HG03108 (cell line): Measurements from ENCODE around the gene TRAPPC12.
A peak's percentile ranks its signal among the peaks of the same experiment; 100 is the strongest.
"Not testable (repeated sequence)": the region's sequence is repeated elsewhere in the genome, so short reads cannot be mapped to it uniquely, and the experiment has no call there.

Experiments used
- ATAC-seq: cut with Tn5 transposase; IDR thresholded peaks from one replicate; pipeline ENCODE4 v1.9.1; 2021; ENCODE audit warnings: moderate library complexity; ENCODE audit not compliant: unreplicated experiment

The TRAPPC12 gene

DNA sequence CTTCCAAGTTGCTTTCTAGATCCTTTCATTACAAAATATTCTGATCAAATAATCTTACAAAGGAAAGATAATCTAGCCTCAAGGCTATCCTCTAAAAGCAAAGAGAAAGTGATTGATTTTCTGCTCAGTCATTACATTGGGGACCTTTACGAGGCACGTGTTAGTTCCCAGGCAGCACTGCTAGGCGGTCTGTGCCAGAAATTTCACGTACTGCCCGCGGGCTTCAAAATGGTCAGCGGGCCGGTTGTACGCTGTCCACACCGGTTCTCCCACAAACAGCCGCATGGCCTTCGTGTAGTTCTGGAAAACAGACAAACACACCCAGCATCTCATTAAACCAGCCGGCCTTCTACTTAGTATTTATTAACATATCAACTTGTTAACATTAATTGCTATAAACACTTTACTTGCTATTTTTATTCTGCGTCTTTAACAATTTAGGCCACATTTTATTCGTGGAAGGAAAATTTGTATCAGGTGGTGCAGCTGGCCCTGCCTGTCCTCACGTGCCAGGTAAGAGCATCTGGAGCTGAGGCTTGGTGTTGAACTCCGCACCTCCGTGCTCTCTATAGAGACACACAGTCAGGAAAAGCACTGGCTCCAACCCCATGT is 119.4 kb downstream of the TRAPPC12 start:
- ATAC-seq = no peak

DNA sequence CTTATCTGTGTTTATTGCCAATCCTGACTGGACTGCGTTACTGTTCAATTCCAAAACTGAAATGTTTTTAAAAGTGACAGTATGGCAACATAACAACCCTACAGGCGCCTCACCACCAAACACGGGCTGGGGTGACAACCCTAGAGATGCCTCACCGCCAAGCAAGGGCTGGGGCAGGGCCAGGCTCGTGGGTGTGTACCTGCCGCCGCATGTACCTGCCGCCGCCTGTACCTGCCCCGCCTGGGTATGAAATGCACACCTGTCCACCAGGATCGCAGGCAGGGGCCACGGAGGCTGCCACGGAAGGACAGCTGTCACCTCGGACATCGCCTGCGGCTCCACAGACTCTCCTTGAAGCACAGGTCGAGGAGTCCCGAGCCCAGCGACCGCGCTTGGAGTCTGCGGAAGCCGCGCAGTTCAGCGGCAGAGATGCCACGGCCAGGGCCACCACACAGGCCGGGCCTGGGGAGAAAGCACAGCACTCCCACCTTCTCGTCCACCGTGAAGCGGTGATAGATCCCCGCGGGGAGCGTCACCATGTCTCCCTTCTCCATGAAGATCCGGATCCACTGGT is 120.9 kb downstream of the TRAPPC12 start:
- ATAC-seq = no peak

GRCh38 chr2:3503046-3503445 is 123.6 kb downstream of the TRAPPC12 start:
- ATAC-seq = no peak

DNA sequence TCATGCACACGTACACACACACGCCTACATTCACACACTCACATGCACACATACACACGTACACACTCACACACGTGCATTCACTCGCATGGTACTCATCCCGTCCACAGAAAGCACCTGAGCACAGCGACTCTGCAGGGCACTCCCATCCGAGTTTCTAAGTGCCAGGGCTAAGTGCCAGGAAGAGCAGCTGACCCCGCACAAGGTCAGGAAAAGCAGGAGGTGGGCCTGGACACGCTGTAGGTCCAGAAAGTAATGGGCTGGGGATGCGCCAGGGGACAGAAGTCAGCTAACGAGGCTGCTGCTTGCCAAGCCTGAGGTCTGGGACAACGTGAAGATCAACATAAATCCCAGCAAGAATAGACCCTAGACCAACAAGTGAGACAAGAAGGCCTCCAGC is 124.0 kb downstream of the TRAPPC12 start:
- ATAC-seq = no peak

DNA sequence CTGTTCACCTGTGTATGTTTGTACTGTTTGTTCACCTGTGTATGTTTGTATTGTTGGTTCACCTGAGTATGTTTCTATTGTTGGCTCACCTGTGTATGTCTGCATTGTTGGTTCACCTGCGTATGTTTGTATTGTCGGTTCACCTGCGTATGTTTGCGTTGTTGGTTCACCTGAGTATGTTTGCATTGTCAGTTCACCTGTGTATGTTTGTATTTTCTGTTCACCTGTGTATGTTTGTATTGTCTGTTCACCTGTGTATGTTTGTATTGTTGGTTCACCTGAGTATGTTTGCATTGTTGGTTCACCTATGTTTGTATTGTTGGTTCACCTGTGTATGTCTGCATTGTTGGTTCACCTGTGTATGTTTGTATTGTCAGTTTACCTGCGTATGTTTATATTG is 125.2 kb downstream of the TRAPPC12 start:
- ATAC-seq = no peak

DNA sequence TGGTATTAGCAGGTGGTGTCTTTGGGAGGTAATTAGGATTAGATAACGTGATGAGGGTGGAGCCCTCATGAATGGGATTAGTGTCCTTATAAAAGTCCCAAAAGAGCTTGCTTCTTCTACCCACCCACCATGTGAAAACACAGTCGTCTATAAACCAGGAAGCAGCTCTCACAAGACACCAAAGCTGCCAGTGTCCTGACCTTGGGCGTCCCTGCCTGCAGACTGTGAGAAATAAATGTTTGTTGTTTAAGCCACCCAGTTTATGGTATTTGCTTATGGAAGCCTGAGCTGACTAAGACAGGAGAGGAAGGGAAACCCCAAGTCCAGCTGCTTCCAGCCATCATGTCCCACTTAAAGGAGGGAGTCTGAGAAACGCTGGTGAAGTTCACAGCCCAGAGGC is 126.3 kb downstream of the TRAPPC12 start:
- no peak for ATAC-seq

- ATAC-seq = no peak
Observed at GRCh38 chr2:3512086-3512485, 132.6 kb downstream of the TRAPPC12 start.

- no peak for ATAC-seq
Observed at GRCh38 chr2:3513026-3513810, 133.7 kb downstream of the TRAPPC12 start.

GRCh38 chr2:3515438-3515837 is 135.9 kb downstream of the TRAPPC12 start:
- not testable (repeated sequence) for ATAC-seq

DNA sequence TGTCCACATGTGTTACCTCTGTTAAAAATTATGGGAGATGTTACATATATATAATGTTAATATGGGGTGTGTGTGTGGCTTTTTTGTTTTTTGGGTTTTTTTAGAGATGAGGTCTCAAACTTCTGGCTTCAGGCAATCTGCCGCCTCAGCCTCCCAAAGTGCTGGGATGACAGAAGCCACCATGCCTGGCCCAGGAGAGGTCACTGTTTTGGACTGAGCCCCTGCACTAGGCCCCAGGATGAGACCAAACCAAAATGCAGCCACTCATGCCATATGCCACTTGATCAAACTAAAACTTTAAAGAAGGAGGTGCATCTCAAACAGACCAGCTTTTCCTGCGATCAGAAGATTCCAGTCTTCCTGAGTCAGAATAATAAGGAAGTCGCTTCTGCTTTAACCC is 137.3 kb downstream of the TRAPPC12 start:
- no peak for ATAC-seq

- no peak for ATAC-seq
Observed at GRCh38 chr2:3517948-3518495, 138.5 kb downstream of the TRAPPC12 start.

DNA sequence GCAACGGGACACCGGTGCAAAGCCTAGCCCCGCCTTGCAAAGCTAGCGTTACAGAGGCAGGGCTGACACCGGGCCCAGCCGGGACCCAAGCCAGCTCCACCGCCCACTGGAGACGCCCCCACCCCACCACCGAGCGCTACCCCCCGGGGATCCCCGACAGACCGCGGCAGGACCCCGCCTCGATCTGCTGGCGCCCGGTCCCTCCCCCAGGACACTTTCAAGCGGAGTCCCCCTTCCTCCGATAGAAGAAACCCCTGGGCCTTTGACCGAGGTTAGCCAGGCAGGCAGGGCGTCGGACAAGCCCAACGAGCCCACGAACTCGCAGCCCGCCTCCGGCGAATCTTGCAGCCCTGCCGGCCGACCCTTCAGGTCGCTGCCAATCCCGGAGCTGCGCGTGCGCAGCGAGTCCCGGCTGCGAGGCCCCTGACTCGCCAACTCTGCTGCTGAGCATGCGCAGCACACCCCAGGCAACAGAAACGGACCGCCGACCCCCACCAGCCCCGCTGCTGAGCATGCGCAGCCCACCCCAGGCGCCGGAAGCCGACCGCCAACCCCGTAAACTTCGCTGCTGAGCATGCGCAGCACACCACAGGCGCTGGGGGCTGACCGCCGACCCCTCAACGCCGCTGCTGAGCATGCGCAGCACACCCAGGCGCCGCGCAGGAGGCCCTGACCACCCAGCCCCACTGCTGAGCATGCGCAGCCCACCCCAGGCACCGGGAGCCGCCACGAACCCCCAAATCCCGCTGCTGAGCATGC is 139.2 kb downstream of the TRAPPC12 start:
- peak; percentile 78 for ATAC-seq

GRCh38 chr2:3519255-3520205 is 140.0 kb downstream of the TRAPPC12 start, which contains the start of gene ADI1:
ADI1 (minus strand) TSS chr2:3519531; CDS start chr2:3519487, 44 bp downstream.
- peak; percentile 62 for ATAC-seq

- ATAC-seq = no peak
Observed at GRCh38 chr2:3520591-3520990, 141.1 kb downstream of the TRAPPC12 start.

DNA sequence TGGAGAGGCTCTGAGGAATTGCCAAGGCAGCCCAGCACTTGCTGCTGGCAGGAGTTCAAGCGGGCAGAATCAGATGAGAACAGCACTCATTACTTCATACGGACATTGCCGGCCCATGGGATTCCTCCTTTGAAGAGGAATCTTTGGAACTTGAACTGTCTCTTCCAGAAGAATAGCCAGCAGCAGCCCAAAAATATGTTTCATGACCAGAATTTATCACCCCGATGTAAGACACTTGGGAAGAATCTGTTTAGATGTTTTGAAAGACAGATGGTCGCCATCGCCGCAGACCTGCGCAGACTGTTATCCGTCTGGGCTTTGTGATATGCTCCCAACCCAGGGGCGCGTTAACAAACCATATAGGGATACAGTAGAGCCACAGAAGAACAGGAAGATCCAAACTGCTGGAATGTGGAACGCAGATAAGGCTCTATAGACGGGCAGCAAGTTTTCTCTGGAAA is 143.5 kb downstream of the TRAPPC12 start:
- ATAC-seq = no peak

- ATAC-seq = no peak
Observed at GRCh38 chr2:3523551-3524041, 144.1 kb downstream of the TRAPPC12 start.

DNA sequence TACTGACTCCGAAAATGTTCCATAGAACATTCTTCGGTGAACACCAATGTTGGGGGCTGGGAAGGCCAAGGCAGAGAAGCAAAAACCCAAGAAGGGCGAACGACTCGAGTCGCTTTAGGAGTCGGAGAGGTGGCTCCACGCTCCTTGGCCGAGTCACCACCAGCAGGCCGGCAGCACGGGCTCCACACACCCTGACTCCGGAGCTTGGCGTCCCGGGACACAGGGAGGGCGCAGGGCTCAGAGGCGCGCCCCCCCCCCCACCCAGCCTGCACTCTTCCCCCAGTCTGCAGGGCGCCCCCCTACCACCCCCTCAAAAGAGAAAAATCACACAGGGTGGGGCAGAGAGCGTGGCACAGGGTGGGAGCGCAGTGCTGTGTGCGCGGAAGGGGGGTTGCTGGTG is 147.4 kb downstream of the TRAPPC12 start:
- ATAC-seq = no peak

- ATAC-seq = no peak
Observed at GRCh38 chr2:3527886-3528785, 148.6 kb downstream of the TRAPPC12 start.
